Small intestine (tissue), 7 donors: ENCODE data around the gene SSBP4. TPM values are rescaled to one million over a fixed set of nuclear protein-coding genes. Genes with fewer than 3 reads are reported as not detected.
A peak's percentile ranks its signal among the peaks of the same experiment; 100 is the strongest.

Experiments used
- DNase-seq, 2 donors: peaks; one replicate each; pipeline versions ENCODE4 v3.0.0 to v3.0.0-alpha.2; 2013
- FAIRE-seq: peaks from 2 replicates; lab custom pipeline; 2012; peaks lifted over from hg19 to GRCh38; lab: Jason Lieb, UNC
- H3K27ac ChIP-seq, 3 donors: one replicate each; pipeline ENCODE4 v1.5.1; 2013; ENCODE audit warnings: low read length in 2 of 3, mild to moderate bottlenecking in 2 of 3, control low read depth in 1 of 3, inconsistent platforms in 1 of 3, low read depth in 1 of 3, moderate library complexity in 1 of 3
- H3K27me3 ChIP-seq, 3 donors: one replicate each; pipeline ENCODE4 v1.6.1; 2013; ENCODE audit warnings: low read length in 3 of 3, inconsistent platforms in 1 of 3; ENCODE audit not compliant: control insufficient read depth in 3 of 3, insufficient read depth in 3 of 3
- H3K36me3 ChIP-seq, 3 donors: one replicate each; pipeline ENCODE4 v1.6.1; 2013; ENCODE audit warnings: low read length in 3 of 3, inconsistent platforms in 1 of 3, low read depth in 1 of 3, mild to moderate bottlenecking in 1 of 3, moderate library complexity in 1 of 3; ENCODE audit not compliant: control insufficient read depth in 3 of 3, insufficient read depth in 2 of 3
- H3K4me1 ChIP-seq, 3 donors: one replicate each; pipeline ENCODE4 v1.6.1; 2013; ENCODE audit warnings: low read length in 2 of 3, inconsistent platforms in 1 of 3, low read depth in 1 of 3, mild to moderate bottlenecking in 1 of 3, moderate library complexity in 1 of 3; ENCODE audit not compliant: control insufficient read depth in 3 of 3, insufficient read depth in 2 of 3
- H3K4me3 ChIP-seq, 3 donors: one replicate each; pipeline ENCODE4 v1.5.1; 2013; ENCODE audit warnings: low read length in 3 of 3, control low read depth in 1 of 3, inconsistent platforms in 1 of 3, low read depth in 1 of 3, mild to moderate bottlenecking in 1 of 3, moderate library complexity in 1 of 3
- H3K9me3 ChIP-seq, 2 donors: one replicate each; pipeline ENCODE4 v1.6.1; 2013; ENCODE audit warnings: low read depth in 1 of 2, low read length in 1 of 2; ENCODE audit not compliant: control insufficient read depth in 2 of 2, insufficient read depth in 1 of 2
- WGBS, 3 donors: extraction: QIAGEN DNeasy Blood & Tissue Kit; methylation state at CpG; one replicate each; pipeline ENCODE4 v1.1.7; 2013; 5-methylcytosine and 5-hydroxymethylcytosine counted together
- polyA plus RNA-seq, 4 donors: library from polyadenylated mRNA; stranded (reverse) in 3 of 4; unstranded in 1 of 4; fragments of 200-250 nt in 3 of 4; fragments of 120-200 nt in 1 of 4; gene quantifications; one replicate each; pipeline versions ENCODE4 v1.2.1 to v1.2.3, GENCODE V29; 2013
- donor health status: healthy with polysubstance abuse.
- donor health status: control.
- donor health status: control.
- donor health status: Bipolar disorder and iron deficiency.
- donor health status: healthy.

The SSBP4 gene
- polyA plus RNA-seq, 4 donors = 15.9 to 117 (median 44.2) TPM

- Histone ChIP-seq H3K9me3 (no peaks in the 10 kb centered on the region), H3K4me1 (peaks cover 0 to 33% (median 2%) of the 10 kb centered on the region in 3 donors), H3K27me3 (no peaks in the 10 kb centered on the region), H3K4me3 (no peak overlapping the region), H3K27ac (no peak overlapping the region), H3K36me3 (peaks cover 11 to 86% (median 23%) of the 10 kb centered on the region in 3 donors)
- no peak for FAIRE-seq
- DNase-seq = no peak
- WGBS, 3 donors = 89 to 94% (median 90%) methylated on average over 34 of the region's 34 CpGs
Observed at GRCh38 chr19:18446145-18446810, 27.1 kb downstream of the SSBP4 start.

DNA sequence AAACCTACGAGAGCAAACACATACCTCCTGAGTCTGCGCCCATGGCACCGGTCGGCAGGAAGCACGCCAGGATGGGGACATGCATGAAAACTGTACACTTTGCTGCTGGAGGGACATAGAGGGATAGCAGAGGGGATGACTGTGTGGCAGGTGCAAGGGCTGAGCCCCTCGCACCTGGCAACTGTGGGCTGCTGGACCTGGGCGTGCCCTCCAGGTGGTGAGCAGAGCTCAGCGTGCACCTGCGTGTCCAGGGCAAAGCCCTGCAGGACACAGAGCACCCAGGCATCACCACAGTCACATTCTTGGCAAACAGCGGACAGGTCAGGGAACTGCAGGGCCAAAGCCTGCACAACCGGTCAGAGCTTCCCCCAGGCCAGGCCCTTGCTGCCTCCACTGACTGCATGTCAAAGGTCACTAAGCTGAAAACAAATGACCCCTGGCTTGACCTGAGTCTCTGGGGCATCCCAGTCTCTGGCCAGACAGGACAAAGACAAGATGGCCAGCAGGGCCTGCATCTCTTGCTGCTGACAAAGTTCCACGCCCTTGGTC is 27.7 kb downstream of the SSBP4 start:
- H3K9me3 ChIP-seq = no peaks in the 10 kb centered on the region
- FAIRE-seq = no peak
- H3K4me1 ChIP-seq = peaks cover 0 to 30% (median 2%) of the 10 kb centered on the region in 3 donors
- no peak for DNase-seq
- H3K4me3 ChIP-seq = no peak overlapping the region
- WGBS, 3 donors = 81 to 94% (median 93%) methylated on average over 11 to 12 of the region's 12 CpGs
- no peaks in the 10 kb centered on the region for H3K27me3 ChIP-seq
- H3K36me3 ChIP-seq = peaks cover 11 to 92% (median 23%) of the 10 kb centered on the region in 3 donors
- no peak overlapping the region for H3K27ac ChIP-seq

DNA sequence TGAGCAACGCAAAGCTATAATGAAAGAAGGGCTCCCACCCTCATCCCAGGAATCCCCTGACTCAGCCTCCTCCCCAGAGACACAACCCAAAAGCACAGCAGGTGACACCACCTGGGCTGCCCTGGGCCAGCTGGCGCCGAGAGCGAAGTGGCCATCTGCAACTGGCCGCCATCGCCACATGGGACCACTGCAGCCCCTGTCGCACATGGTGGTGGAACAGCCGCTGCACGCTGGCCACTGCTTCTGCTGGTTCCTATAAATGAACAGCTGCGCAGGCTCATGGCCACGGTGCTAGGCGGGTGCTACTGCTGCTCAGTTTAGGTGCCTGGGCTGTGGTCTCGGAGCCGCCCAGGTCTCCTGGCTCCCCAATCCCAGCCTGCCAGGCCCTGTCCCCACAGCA is 30.4 kb downstream of the SSBP4 start:
- H3K36me3 ChIP-seq = peaks cover 11 to 91% (median 20%) of the 10 kb centered on the region in 3 donors
- FAIRE-seq = no peak
- WGBS, 3 donors = 94 to 98% (median 94%) methylated on average over 14 of the region's 14 CpGs

DNA sequence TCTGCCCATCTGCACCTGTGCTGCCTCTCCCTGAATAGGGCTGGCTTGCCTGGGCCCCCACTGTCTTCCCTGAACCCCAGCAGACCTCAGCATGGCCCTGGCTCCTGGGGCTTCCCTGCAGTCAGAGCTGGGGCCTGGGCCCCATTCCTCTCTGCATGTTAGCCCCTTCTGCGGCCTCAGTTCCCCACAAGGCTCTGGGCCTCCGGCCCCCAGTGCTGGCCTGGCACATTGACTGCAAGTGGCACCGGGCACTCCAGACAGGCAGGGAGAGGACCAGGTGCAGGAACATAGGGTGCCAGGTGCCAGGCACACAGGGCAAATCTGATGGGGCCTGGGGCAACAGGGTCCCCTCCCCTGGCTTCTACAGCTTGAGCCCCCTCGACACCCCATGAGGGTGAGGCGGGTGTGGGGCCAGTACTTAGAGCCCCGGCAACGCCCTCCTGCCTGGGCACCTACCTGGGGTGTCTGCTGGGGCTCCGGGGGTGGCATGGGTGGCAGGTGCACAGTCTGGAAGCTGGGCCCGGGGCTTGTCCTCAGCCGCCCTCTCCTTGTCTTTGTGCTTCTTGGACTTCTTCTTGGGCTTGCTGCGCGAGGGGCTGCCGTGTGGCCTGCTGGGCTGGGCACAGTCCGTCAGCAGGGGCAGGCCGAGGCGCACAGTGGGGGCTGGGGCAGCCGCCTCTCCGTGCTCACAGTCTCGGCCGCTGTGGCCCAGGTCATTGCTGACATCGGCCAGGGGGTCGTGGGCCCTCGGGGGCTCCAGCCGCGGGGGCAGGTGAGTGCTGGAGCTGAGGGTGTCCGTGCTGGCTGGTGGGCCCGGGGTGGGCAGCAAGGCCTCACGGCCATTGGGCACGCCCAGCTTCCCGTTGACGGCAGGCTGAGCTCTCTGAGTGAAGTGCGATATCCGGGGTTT is 31.1 kb downstream of the SSBP4 start:
- FAIRE-seq (no peak), DNase-seq (no peak)
- 72 to 77% (median 74%) methylated on average over 29 to 33 of the region's 33 CpGs for WGBS, 3 donors
- H3K36me3 ChIP-seq = peaks cover 8 to 89% (median 18%) of the 10 kb centered on the region in 3 donors
- no peak overlapping the region for H3K4me3 ChIP-seq
- H3K9me3 ChIP-seq = no peaks in the 10 kb centered on the region
- H3K4me1 ChIP-seq = peaks cover 0 to 17% (median 2%) of the 10 kb centered on the region in 3 donors
- no peak overlapping the region for H3K27ac ChIP-seq
- no peaks in the 10 kb centered on the region for H3K27me3 ChIP-seq

More for the DNA sequence above, 30.4 kb downstream of the SSBP4 start:
- H3K4me1 ChIP-seq = peaks cover 0 to 24% (median 2%) of the 10 kb centered on the region in 3 donors
- H3K9me3 ChIP-seq = no peaks in the 10 kb centered on the region
- DNase-seq = no peak
- H3K4me3 ChIP-seq = no peak overlapping the region
- H3K27ac ChIP-seq = no peak overlapping the region
- no peaks in the 10 kb centered on the region for H3K27me3 ChIP-seq

DNA sequence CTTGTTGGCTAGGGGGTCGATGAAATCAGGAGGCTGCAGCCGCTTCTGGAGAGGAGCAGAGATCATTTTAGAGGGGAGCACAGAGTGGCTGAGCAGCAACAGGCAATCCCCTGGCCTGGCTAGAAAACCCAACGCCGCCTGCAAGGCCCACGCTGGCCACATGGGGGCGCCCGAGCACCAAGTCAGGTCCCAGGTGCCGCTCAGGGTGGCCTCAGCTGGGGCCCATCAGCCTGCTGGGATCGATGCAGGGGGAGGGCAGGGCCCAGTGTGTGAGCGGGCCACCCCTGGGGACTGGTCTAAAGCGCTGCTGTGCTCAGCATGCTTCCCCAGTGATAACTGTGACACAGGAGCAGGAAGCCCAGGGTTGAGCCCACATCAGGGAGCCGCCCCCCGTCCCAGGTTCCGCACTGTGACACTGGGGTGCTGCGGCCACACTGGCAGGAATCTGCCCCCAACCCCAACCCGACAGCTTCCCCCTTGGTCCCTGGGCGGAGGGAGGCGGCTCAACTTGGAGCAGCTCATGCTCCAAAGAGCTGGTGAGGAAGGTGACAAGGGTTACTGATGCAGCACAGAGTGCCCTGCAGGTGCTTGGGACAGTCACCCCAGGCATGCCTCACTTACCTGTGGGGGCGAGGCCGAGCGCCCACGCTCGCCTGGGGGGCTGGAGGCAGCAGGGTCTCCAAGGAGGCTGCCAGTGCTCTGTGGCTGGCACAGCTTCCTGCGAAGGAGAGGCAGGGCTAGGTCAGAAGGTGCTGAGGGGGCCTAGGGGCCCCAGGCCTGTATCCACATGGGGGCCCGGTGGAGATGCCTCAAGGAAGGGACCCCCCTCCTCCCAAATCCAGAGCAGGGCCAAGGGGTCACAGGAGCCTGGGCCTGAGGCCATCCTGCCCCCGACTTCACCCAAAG is 32.0 kb downstream of the SSBP4 start:
- Histone ChIP-seq H3K27ac (no peak overlapping the region), H3K27me3 (no peaks in the 10 kb centered on the region), H3K9me3 (no peaks in the 10 kb centered on the region), H3K4me3 (no peak overlapping the region), H3K4me1 (peaks cover 0 to 10% (median 2%) of the 10 kb centered on the region in 3 donors), H3K36me3 (peaks cover 8 to 89% (median 16%) of the 10 kb centered on the region in 3 donors)
- 46 to 50% (median 46%) methylated on average over 23 to 26 of the region's 26 CpGs for WGBS, 3 donors
- peak; percentile 72 to 87 for DNase-seq
- FAIRE-seq = no peak

DNA sequence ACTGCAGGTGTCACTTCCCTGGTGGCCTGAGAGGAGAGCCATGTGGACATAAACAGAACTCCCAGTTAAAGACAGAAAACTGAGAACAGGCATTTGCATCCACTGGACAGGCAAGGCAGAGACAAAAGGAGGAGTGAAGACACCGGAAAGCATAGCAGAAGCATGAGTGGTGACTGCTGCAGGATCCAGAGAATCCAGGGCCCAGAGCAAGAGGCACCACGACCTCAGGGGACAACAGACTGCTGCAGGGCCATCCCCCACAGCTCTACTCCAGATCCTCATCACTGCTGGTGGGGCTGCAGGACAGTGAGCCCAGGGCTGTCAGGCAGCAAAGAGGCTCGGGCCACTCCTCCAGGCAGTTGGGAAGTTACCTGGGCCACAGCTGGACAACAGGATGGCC is 33.2 kb downstream of the SSBP4 start:
- no peak for FAIRE-seq
- peaks cover 10 to 89% (median 13%) of the 10 kb centered on the region in 3 donors for H3K36me3 ChIP-seq
- H3K4me3 ChIP-seq = no peak overlapping the region

DNA sequence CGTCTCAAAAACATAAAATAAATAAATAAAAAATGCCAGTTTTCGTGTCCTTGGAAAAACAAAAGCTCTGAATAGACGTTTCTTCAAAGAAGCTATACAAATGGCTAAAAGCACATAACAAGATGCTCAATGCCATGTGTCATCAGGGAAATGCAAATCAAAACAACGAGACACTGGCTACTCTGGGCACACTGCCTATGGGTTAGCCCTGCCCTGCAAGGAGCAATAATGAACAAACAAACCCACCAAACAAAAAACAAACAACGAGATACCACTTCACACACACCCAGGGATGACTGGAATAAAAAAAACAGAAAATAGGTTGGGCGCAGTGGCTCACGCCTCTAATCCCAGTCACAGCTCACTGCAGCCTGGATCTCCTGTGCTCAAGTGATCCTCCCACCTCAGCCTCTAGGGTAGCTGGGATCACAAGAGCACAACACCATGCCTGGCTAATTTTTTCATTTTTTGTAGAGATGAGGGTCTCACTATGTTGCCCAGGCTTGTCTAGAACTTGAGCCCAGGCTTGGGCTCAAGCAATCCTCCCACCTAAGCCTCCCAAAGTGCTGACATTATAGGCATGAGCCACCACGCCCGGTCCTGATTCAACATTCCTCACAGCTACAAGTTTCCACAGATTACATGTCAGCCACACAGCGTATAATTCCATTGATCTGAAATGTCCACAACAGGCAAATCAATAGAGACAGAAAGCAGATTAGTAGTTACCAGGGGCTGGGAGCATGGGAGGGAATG is 34.2 kb downstream of the SSBP4 start:
- WGBS, 3 donors = 80 to 86% (median 85%) methylated on average over 10 of the region's 10 CpGs
- peaks cover 0 to 9% (median 2%) of the 10 kb centered on the region in 3 donors for H3K4me1 ChIP-seq
- DNase-seq = no peak
- H3K36me3 ChIP-seq = peaks cover 11 to 89% (median 14%) of the 10 kb centered on the region in 3 donors
- H3K9me3 ChIP-seq = no peaks in the 10 kb centered on the region
- H3K27ac ChIP-seq = no peak overlapping the region
- no peaks in the 10 kb centered on the region for H3K27me3 ChIP-seq
- no peak overlapping the region for H3K4me3 ChIP-seq
- FAIRE-seq = no peak

More for the DNA sequence above, 33.2 kb downstream of the SSBP4 start:
- 78 to 86% (median 85%) methylated on average over 3 of the region's 3 CpGs for WGBS, 3 donors
- peaks cover 0 to 9% (median 2%) of the 10 kb centered on the region in 3 donors for H3K4me1 ChIP-seq
- H3K27me3 ChIP-seq = no peaks in the 10 kb centered on the region
- H3K27ac ChIP-seq = no peak overlapping the region
- no peaks in the 10 kb centered on the region for H3K9me3 ChIP-seq
- no peak for DNase-seq
